Neural progenitor cell (in vitro differentiated cells): Measurements from ENCODE around the gene LIMS2. TPM values are rescaled to one million over a fixed set of nuclear protein-coding genes. Genes with fewer than 3 reads are reported as not detected.
A peak's percentile ranks its signal among the peaks of the same experiment; 100 is the strongest.

ENCODE experiments used
- DNase-seq: peaks from one replicate; pipeline ENCODE4 v3.0.0-alpha.2; 2016; ENCODE audit warnings: low spot score
- H2AFZ ChIP-seq: fragments of 200-600 bp; sonication (generic); replicated peaks from 2 replicates; pipeline ENCODE4 v1.6.1; 2016; ENCODE audit warnings: antibody characterized with exemption
- H3F3A ChIP-seq: fragments of 200-600 bp; sonication (generic); 2 replicates; pipeline ENCODE4 v1.6.1; 2016; ENCODE audit warnings: antibody characterized with exemption, low read depth
- H3K27ac ChIP-seq: fragments of 200-600 bp; sonication (generic); 2 replicates; pipeline ENCODE4 v1.5.1; 2016; ENCODE audit warnings: mild to moderate bottlenecking
- H3K27me3 ChIP-seq: fragments of 200-600 bp; sonication (generic); 2 replicates; pipeline ENCODE4 v1.6.1; 2016; ENCODE audit warnings: mild to moderate bottlenecking, moderate library complexity
- H3K36me3 ChIP-seq: fragments of 200-600 bp; sonication (generic); 2 replicates; pipeline ENCODE4 v1.5.1; 2016
- H3K4me1 ChIP-seq: fragments of 200-600 bp; sonication (generic); 2 replicates; pipeline ENCODE4 v1.6.1; 2016; ENCODE audit warnings: mixed run types
- H3K4me2 ChIP-seq: fragments of 200-600 bp; sonication (generic); 2 replicates; pipeline ENCODE4 v1.6.1; 2016
- H3K4me3 ChIP-seq: fragments of 200-600 bp; sonication (generic); 2 replicates; pipeline ENCODE4 v1.5.1; 2016
- H3K79me2 ChIP-seq: fragments of 200-600 bp; sonication (generic); 2 replicates; pipeline ENCODE4 v1.6.1; 2016; ENCODE audit warnings: low read depth
- H3K9ac ChIP-seq: fragments of 200-600 bp; sonication (generic); 2 replicates; pipeline ENCODE4 v1.6.1; 2016
- H3K9me3 ChIP-seq: fragments of 200-600 bp; sonication (generic); 2 replicates; pipeline ENCODE4 v1.5.1; 2016; ENCODE audit warnings: low read depth
- H4K20me1 ChIP-seq: fragments of 200-600 bp; sonication (generic); 2 replicates; pipeline ENCODE4 v1.6.1; 2016; ENCODE audit warnings: low read depth
- H3K27ac Mint-ChIP-seq: 3 replicates; pipeline ENCODE4 v1.8.0; 2021; ENCODE audit warnings: mixed read lengths
- H3K27me3 Mint-ChIP-seq: 2 replicates; pipeline ENCODE4 v1.8.0; 2022; ENCODE audit warnings: low read depth, mild to moderate bottlenecking, inconsistent platforms, moderate library complexity, mixed read lengths; ENCODE audit not compliant: insufficient read depth
- H3K36me3 Mint-ChIP-seq: 3 replicates; pipeline ENCODE4 v1.8.0; 2021; ENCODE audit warnings: mixed read lengths
- H3K4me1 Mint-ChIP-seq: 3 replicates; pipeline ENCODE4 v1.8.0; 2021; ENCODE audit warnings: mixed read lengths
- H3K4me3 Mint-ChIP-seq: 3 replicates; pipeline ENCODE4 v1.8.0; 2021; ENCODE audit warnings: mild to moderate bottlenecking, moderate library complexity, mixed read lengths
- H3K9me3 Mint-ChIP-seq: 3 replicates; pipeline ENCODE4 v1.8.0; 2020; ENCODE audit warnings: mixed read lengths
- EZH2 ChIP-seq: fragments of 200-600 bp; sonication (generic); IDR thresholded peaks from 2 replicates; pipeline ENCODE4 v1.6.1; 2017; ENCODE audit warnings: antibody characterized with exemption, mild to moderate bottlenecking, moderate library complexity
- EZH2phosphoT487 ChIP-seq: fragments of 200-600 bp; sonication (generic); IDR thresholded peaks from 2 replicates; pipeline ENCODE4 v1.6.1; 2017; ENCODE audit warnings: antibody characterized with exemption
- total RNA-seq: library from RNA; depleted of rRNA; stranded (reverse); fragments of >200 nt; gene quantifications from 2 replicates; pipeline ENCODE4 v1.2.3, GENCODE V29; 2015; ENCODE audit warnings: low replicate concordance
- TF ChIP-seq, protein P1 (sequence below): fragments of 200-600 bp; sonication (generic); IDR thresholded peaks from 2 replicates; pipeline ENCODE4 v1.5.1; 2017; ENCODE audit warnings: antibody characterized with exemption, mild to moderate bottlenecking

LIMS2 gene
- total RNA-seq, 1 donor from 2014 or later: not detected

DNA sequence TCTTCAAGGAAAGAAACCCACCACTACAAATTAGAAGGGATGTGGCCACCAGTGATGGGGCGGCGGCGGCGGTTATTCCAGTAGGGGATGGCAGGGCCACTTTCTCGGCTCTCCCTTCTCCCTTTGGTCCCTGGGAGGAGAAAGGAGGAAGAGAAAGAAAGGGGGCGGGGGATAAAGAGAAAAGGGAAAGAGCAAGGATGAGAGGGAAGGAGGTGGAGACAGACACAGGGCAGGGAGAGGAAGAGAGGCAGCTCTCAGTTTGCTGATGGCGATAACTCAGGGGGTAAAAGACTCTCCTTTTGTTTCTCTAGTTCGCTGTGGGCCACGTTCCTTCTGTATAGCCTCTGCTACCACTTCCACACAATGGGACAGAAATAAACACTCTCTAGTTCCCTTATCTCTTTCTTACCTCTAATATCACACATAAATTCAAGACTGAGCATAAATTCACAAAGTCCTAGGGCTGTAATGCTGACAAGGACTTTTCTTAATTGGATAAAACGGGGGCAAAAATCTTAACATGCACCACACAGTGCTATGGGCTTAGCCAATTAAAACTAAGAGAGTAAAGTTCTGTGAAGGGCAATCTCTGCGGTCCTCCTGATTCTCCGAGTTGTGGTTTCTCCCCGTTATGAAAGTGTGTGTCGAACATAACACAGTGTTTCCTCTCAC is 40.6 kb upstream of the LIMS2 start:
- peak overlapping the region; percentile 55 for H3K27ac Mint-ChIP-seq
- no peak overlapping the region for H3K4me3 ChIP-seq
- no peak for TF ChIP-seq EZH2phosphoT487
- TF ChIP-seq, protein P1, sequence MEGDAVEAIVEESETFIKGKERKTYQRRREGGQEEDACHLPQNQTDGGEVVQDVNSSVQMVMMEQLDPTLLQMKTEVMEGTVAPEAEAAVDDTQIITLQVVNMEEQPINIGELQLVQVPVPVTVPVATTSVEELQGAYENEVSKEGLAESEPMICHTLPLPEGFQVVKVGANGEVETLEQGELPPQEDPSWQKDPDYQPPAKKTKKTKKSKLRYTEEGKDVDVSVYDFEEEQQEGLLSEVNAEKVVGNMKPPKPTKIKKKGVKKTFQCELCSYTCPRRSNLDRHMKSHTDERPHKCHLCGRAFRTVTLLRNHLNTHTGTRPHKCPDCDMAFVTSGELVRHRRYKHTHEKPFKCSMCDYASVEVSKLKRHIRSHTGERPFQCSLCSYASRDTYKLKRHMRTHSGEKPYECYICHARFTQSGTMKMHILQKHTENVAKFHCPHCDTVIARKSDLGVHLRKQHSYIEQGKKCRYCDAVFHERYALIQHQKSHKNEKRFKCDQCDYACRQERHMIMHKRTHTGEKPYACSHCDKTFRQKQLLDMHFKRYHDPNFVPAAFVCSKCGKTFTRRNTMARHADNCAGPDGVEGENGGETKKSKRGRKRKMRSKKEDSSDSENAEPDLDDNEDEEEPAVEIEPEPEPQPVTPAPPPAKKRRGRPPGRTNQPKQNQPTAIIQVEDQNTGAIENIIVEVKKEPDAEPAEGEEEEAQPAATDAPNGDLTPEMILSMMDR: no peak
- H4K20me1 ChIP-seq: no peaks in the 10 kb centered on the region
- peaks cover 2% of the 10 kb centered on the region for H3K27me3 Mint-ChIP-seq
- no peaks in the 10 kb centered on the region for H3K9me3 ChIP-seq
- H3K36me3 ChIP-seq: peaks cover 6% of the 10 kb centered on the region
- DNase-seq: peak; percentile 21
- H3K4me3 Mint-ChIP-seq: no peak overlapping the region
- no peaks in the 10 kb centered on the region for H3K9me3 Mint-ChIP-seq
- H3K36me3 Mint-ChIP-seq: peaks cover 17% of the 10 kb centered on the region
- no peaks in the 10 kb centered on the region for H3K27me3 ChIP-seq
- peak overlapping the region; percentile 54 for H3K27ac ChIP-seq
- H3K4me1 Mint-ChIP-seq: no peaks in the 10 kb centered on the region
- peaks cover 17% of the 10 kb centered on the region for H3K4me1 ChIP-seq
- H3K79me2 ChIP-seq: no peaks in the 10 kb centered on the region
- peaks cover 8% of the 10 kb centered on the region for H3F3A ChIP-seq
- H3K4me2 ChIP-seq: peak overlapping the region; percentile 16
- no peak overlapping the region for H2AFZ ChIP-seq
- no peak overlapping the region for H3K9ac ChIP-seq

DNA sequence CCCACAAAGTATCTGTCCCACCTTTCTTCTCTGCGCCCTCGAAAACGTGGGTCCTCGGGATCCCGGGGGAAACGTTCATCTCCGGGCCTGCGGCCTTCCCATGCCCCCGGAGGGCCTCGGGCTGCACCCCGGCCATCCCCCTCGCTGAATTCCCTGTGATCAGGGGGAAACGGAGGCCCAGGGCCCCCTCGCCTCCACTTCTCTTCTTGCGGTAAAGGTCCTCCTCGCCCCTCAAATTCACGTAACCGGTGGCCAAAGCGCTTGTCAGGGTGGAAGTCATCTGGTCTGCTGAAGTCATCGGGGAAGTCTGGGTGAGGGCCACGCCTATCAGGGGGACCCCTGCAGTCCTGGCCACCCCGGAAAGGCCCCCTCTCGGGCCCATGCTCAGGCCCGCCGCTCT is 38.2 kb upstream of the LIMS2 start:
- Mint-ChIP-seq H3K9me3 (no peaks in the 10 kb centered on the region), H3K27me3 (peaks cover 3% of the 10 kb centered on the region), H3K4me3 (no peak overlapping the region), H3K27ac (no peak overlapping the region), H3K4me1 (no peaks in the 10 kb centered on the region), H3K36me3 (peaks cover 10% of the 10 kb centered on the region)
- Histone ChIP-seq H3K9me3 (no peaks in the 10 kb centered on the region), H3K36me3 (peaks cover 6% of the 10 kb centered on the region), H3F3A (peaks cover 8% of the 10 kb centered on the region), H3K79me2 (no peaks in the 10 kb centered on the region), H2AFZ (no peak overlapping the region), H3K4me3 (no peak overlapping the region), H3K4me2 (no peak overlapping the region), H3K27ac (no peak overlapping the region), H4K20me1 (no peaks in the 10 kb centered on the region), H3K27me3 (no peaks in the 10 kb centered on the region), H3K4me1 (peaks cover 17% of the 10 kb centered on the region), H3K9ac (no peak overlapping the region)
- TF ChIP-seq, protein P1: no peak
- TF ChIP-seq EZH2phosphoT487: no peak
- TF ChIP-seq EZH2: no peak
- DNase-seq: no peak

DNA sequence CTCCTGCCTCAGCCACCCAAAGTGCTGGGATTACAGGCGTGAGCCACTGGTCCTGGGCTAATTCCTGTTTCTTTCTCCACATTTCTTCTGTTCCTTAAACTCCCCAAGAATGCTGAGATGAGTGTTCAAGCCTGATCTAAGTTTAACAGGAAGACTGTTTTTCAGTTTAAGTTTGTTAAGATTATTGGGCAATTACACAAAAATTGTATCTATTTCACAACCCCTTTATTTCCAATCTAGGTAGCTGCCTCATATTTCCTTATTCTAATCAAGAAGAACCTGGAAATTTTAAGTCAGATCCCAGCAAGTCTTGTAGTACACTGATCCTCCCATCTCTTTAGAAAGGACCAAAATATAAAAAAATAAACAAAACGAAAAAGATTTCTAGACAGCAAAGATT is 37.7 kb upstream of the LIMS2 start:
- Histone ChIP-seq H3K27ac (no peak overlapping the region), H3K4me3 (no peak overlapping the region), H3K27me3 (no peaks in the 10 kb centered on the region), H3K4me1 (peaks cover 17% of the 10 kb centered on the region), H3K9ac (no peak overlapping the region), H2AFZ (no peak overlapping the region), H3K36me3 (peaks cover 6% of the 10 kb centered on the region), H3K4me2 (no peak overlapping the region), H3F3A (peaks cover 8% of the 10 kb centered on the region), H4K20me1 (no peaks in the 10 kb centered on the region), H3K79me2 (no peaks in the 10 kb centered on the region), H3K9me3 (no peaks in the 10 kb centered on the region)
- H3K4me1 Mint-ChIP-seq: no peaks in the 10 kb centered on the region
- no peak overlapping the region for H3K4me3 Mint-ChIP-seq
- H3K27me3 Mint-ChIP-seq: peaks cover 3% of the 10 kb centered on the region
- H3K9me3 Mint-ChIP-seq: no peaks in the 10 kb centered on the region
- no peak for DNase-seq
- peaks cover 8% of the 10 kb centered on the region for H3K36me3 Mint-ChIP-seq
- TF ChIP-seq, protein P1: no peak
- TF ChIP-seq EZH2phosphoT487 (no peak), EZH2 (no peak)
- H3K27ac Mint-ChIP-seq: no peak overlapping the region
